Spleen (tissue), 11 donors: Measurements from ENCODE around the gene OSBPL9. TPM values are rescaled to one million over a fixed set of nuclear protein-coding genes. Genes with fewer than 3 reads are reported as not detected.

Experiments
- DNase-seq: peaks from one replicate; pipeline ENCODE4 v3.0.0-alpha.2; 2020
- H3K27ac ChIP-seq, 8 donors: fragments of 200-600 bp; sonication (generic) in 7 of 8; 1 replicate in 4 of 8; 2 replicates in 4 of 8; pipeline versions ENCODE4 v1.5.0 to v1.8.0; 2016 to 2021; ENCODE audit warnings: inconsistent platforms in 4 of 8, mild to moderate bottlenecking in 4 of 8, moderate library complexity in 1 of 8
- H3K27me3 ChIP-seq, 7 donors: fragments of 200-600 bp; sonication (generic) in 6 of 7; replicated peaks in 1 of 7; 1 replicate in 4 of 7; 2 replicates in 3 of 7; pipeline versions ENCODE4 v1.5.0 to v1.8.0; 2016 to 2021; ENCODE audit warnings: inconsistent platforms in 3 of 7, mild to moderate bottlenecking in 1 of 7
- H3K36me3 ChIP-seq, 6 donors: fragments of 200-600 bp; sonication (generic) in 5 of 6; 1 replicate in 4 of 6; 2 replicates in 2 of 6; pipeline versions ENCODE4 v1.5.0 to v1.8.0; 2016 to 2021; ENCODE audit warnings: inconsistent platforms in 2 of 6
- H3K4me1 ChIP-seq, 6 donors: fragments of 200-600 bp; sonication (generic) in 5 of 6; 1 replicate in 3 of 6; 2 replicates in 3 of 6; pipeline versions ENCODE4 v1.5.0 to v1.8.0; 2016 to 2021; ENCODE audit warnings: inconsistent platforms in 3 of 6
- H3K4me3 ChIP-seq, 8 donors: fragments of 200-600 bp; sonication (generic) in 7 of 8; 1 replicate in 4 of 8; 2 replicates in 4 of 8; pipeline versions ENCODE4 v1.5.0 to v1.8.0; 2016 to 2021; ENCODE audit warnings: inconsistent platforms in 4 of 8, mild to moderate bottlenecking in 4 of 8, moderate library complexity in 2 of 8
- H3K9me3 ChIP-seq, 8 donors: fragments of 200-600 bp; sonication (generic) in 7 of 8; 1 replicate in 4 of 8; 2 replicates in 4 of 8; pipeline versions ENCODE4 v1.5.0 to v1.8.0; 2016 to 2021; ENCODE audit warnings: inconsistent platforms in 4 of 8
- CTCF ChIP-seq, 11 experiments: fragments of 200-600 bp in 7 of 11; fragments of 450-650 bp in 4 of 11; sonication (generic) in 4 of 11; IDR thresholded peaks in 8 of 11; conservative IDR thresholded peaks in 3 of 11; 1 replicate in 7 of 11; 2 replicates in 4 of 11; pipeline versions ENCODE4 v1.4.0 to v1.8.0; 2016 to 2021; ENCODE audit warnings: antibody characterized with exemption in 11 of 11, inconsistent platforms in 4 of 11, mild to moderate bottlenecking in 1 of 11
- POLR2A ChIP-seq, 3 donors: fragments of 450-650 bp; IDR thresholded peaks; one replicate each; pipeline ENCODE4 v1.5.1; 2017; ENCODE audit warnings: antibody characterized with exemption in 3 of 3, mild to moderate bottlenecking in 1 of 3
- POLR2AphosphoS5 ChIP-seq, 3 donors: sonication (generic); formaldehyde crosslinking; IDR thresholded peaks; one replicate each; pipeline ENCODE4 v1.5.1; 2017; ENCODE audit warnings: antibody characterized with exemption in 3 of 3
- WGBS, 5 donors: extraction: QIAGEN DNeasy Blood & Tissue Kit in 3 of 5; methylation state at CpG; one replicate each; pipeline versions ENCODE4 v1.1.5 to v1.1.7; 2013 to 2018; 5-methylcytosine and 5-hydroxymethylcytosine counted together
- intact Hi-C: fragments of 100-400 bp; cut with DNase I; formaldehyde crosslinking; loops from one replicate; pipeline ENCODE4 v1.15.0; 2023; ENCODE audit warnings: low total_unique reads
- polyA plus RNA-seq, 3 donors: library from polyadenylated mRNA; stranded (reverse); fragments of 200-250 nt; gene quantifications; one replicate each; pipeline ENCODE4 v1.2.1, GENCODE V29; 2013
- total RNA-seq, 7 donors: library from RNA; depleted of rRNA in 3 of 7; stranded (reverse); fragments of >200 nt in 3 of 7; fragmentation: NEBNext Ultra II Directional in 4 of 7; extraction: Animal tissue kit (Norgen Biotek cat#: 25700) in 4 of 7; gene quantifications; one replicate each; pipeline versions ENCODE4 v1.1.0 to v1.2.1, GENCODE V29; 2016 to 2021
- donor health status: healthy with polysubstance abuse.
- donor health status: DM: no; HTN: no; CAD: no; lungs with moderate emphysema.
- donor health status: DM: no; HTN: no; CAD: no.
- donor health status: Bipolar disorder and iron deficiency.
- donor health status: healthy.
- donor health status: DM: no; HTN: no; CAD: no.
- donor health status: DM: yes; HTN: yes; CAD: no.

OSBPL9 gene
- total and polyA plus RNA-seq, 10 donors: 34.6 to 97.4 (median 80.6) TPM

DNA sequence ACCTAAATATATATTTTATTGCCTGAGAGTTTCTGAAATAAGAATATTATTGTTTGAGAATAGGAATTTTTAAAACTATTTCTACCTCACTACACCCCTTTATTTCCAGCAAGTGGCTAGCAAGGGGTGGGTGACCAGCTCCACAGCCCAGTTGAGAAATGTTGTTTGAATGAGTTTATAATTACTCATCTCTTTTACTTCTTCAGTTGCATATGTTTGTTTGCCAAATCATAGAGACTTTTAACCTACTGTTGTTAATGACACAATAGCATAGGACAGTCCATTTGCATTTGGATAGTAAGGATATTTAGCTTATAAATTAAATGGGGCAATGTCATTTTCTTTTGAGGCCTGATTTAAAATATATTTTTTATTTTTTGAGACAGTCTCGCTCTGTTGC is 133.8 kb downstream of the OSBPL9 start:
- no peaks in the 10 kb centered on the region for H3K4me1 ChIP-seq
- WGBS, 5 donors: 84 to 100% (median 92%) methylated on average over 1 of the region's 1 CpG
- H3K27me3 ChIP-seq: no peaks in the 10 kb centered on the region
- TF ChIP-seq POLR2A (IDR thresholded peaks at IDR 0.05): no peak
- no peak for TF ChIP-seq POLR2AphosphoS5 (IDR thresholded peaks at IDR 0.05)
- no peak for TF ChIP-seq CTCF (IDR thresholded peaks at IDR 0.05 in 8 of 11, conservative IDR thresholded peaks at IDR 0.05 in 3 of 11)
- H3K27ac ChIP-seq: no peak overlapping the region
- DNase-seq: no peak
- intact Hi-C loops: no loop called here
- peaks cover 0 to 90% (median 34%) of the 10 kb centered on the region in 6 donors for H3K36me3 ChIP-seq
- peaks cover 0 to 8% (median 0%) of the 10 kb centered on the region in 8 donors for H3K9me3 ChIP-seq
- no peak overlapping the region for H3K4me3 ChIP-seq

GRCh38 chr1:51752073-51752948 is 135.4 kb downstream of the OSBPL9 start:
- TF ChIP-seq POLR2A (IDR thresholded peaks at IDR 0.05) (no peak), CTCF (IDR thresholded peaks at IDR 0.05 in 8 of 11, conservative IDR thresholded peaks at IDR 0.05 in 3 of 11) (no peak), POLR2AphosphoS5 (IDR thresholded peaks at IDR 0.05) (no peak)
- peaks cover 0 to 86% (median 36%) of the 10 kb centered on the region in 6 donors for H3K36me3 ChIP-seq
- intact Hi-C loops: no loop called here
- H3K4me1 ChIP-seq: peaks cover 0 to 4% (median 0%) of the 10 kb centered on the region in 6 donors
- no peaks in the 10 kb centered on the region for H3K27me3 ChIP-seq
- DNase-seq: no peak
- H3K9me3 ChIP-seq: peaks cover 0 to 8% (median 0%) of the 10 kb centered on the region in 8 donors
- WGBS, 5 donors: 94 to 98% (median 96%) methylated on average over 11 of the region's 11 CpGs
- no peak overlapping the region for H3K27ac ChIP-seq
- H3K4me3 ChIP-seq: no peak overlapping the region

DNA sequence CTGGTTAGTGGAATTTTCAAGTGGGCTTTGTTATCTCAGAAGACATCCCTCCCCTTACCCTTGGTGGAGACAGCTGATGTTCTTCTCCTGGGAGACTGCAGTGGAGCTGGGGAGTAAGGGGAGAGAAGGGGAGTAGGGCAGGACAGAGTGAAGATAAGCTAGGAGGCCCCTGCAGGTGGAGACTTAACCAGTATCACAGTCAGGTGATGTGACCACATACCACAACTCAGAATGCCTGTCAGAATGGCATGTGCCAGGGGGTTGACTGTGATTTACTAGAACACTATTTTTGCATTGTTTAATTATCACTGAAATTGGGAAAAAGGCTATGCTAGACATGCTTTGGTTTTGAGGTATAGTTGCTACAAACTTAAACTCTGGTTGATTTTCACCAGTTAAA is 137.1 kb downstream of the OSBPL9 start:
- H3K4me1 ChIP-seq: peaks cover 0 to 4% (median 0%) of the 10 kb centered on the region in 6 donors
- no peak overlapping the region for H3K4me3 ChIP-seq
- no peaks in the 10 kb centered on the region for H3K27me3 ChIP-seq
- no peak for DNase-seq
- intact Hi-C loops: no loop called here
- H3K9me3 ChIP-seq: peaks cover 0 to 8% (median 0%) of the 10 kb centered on the region in 8 donors
- no peak overlapping the region for H3K27ac ChIP-seq
- TF ChIP-seq POLR2A (IDR thresholded peaks at IDR 0.05) (no peak), CTCF (IDR thresholded peaks at IDR 0.05 in 8 of 11, conservative IDR thresholded peaks at IDR 0.05 in 3 of 11) (no peak), POLR2AphosphoS5 (IDR thresholded peaks at IDR 0.05) (no peak)
- H3K36me3 ChIP-seq: peaks cover 0 to 70% (median 32%) of the 10 kb centered on the region in 6 donors

DNA sequence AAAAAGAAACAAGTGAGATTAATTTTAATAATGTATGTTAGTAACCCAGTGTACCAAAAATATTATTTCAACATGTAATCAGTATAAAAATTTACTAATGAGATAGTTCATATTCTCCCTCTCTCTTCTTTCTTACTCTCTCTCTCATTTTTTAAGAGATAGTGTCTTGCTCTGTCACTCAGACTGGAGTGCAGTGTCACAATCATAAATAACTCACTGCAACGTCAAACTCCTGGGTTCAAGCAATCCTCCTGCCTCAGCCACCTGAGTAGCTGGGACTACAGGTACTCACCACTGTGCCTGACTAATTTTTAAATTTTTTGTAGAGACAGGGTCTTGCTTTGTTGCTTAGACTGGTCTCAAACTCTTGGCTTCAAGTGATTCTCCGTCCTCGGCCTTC is 137.8 kb downstream of the OSBPL9 start:
- no peak for DNase-seq
- Histone ChIP-seq H3K27ac (no peak overlapping the region), H3K4me3 (no peak overlapping the region), H3K27me3 (no peaks in the 10 kb centered on the region), H3K9me3 (peaks cover 0 to 8% (median 0%) of the 10 kb centered on the region in 8 donors), H3K4me1 (peaks cover 0 to 4% (median 0%) of the 10 kb centered on the region in 6 donors), H3K36me3 (peaks cover 0 to 63% (median 29%) of the 10 kb centered on the region in 6 donors)
- TF ChIP-seq POLR2AphosphoS5 (IDR thresholded peaks at IDR 0.05) (no peak), CTCF (IDR thresholded peaks at IDR 0.05 in 8 of 11, conservative IDR thresholded peaks at IDR 0.05 in 3 of 11) (no peak), POLR2A (IDR thresholded peaks at IDR 0.05) (no peak)
- intact Hi-C loops: no loop called here
- 92 to 99% (median 96%) methylated on average over 3 of the region's 3 CpGs for WGBS, 5 donors
